Esophagus mucosa (tissue), 1 donor: ENCODE data around the gene AMIGO3. TPM values are rescaled to one million over a fixed set of nuclear protein-coding genes. Genes with fewer than 3 reads are reported as not detected.

Source experiments
- ATAC-seq: fragments of 200-7000 bp; cut with Tn5 transposase; one replicate; pipeline ENCODE4 v1.9.1; 2020
- total RNA-seq: library from RNA; stranded (reverse); gene quantifications from one replicate; pipeline ENCODE4 v1.2.4, GENCODE V29; 2023
- donor health status: DM: yes; HTN: yes; CAD: no.

The AMIGO3 gene
- total RNA-seq, 1 donor from 2014 or later, result not detected

- no peak for ATAC-seq
These were observed 5.1 kb upstream of the AMIGO3 start for GRCh38 chr3:49724586-49724985.

- peak; percentile 88 for ATAC-seq
These were observed 4.4 kb upstream of the AMIGO3 start, which contains the start of gene GMPPB for GRCh38 chr3:49723628-49724551. Gene GMPPB, minus strand, starts transcription at chr3:49723951. Its CDS starts 225 bp downstream, at chr3:49723726.

- ATAC-seq, result peak; percentile 59
These were observed 3.8 kb upstream of the AMIGO3 start for GRCh38 chr3:49723296-49723627.

- no peak for ATAC-seq
These were observed 3.4 kb upstream of the AMIGO3 start for GRCh38 chr3:49722896-49723295.

- no peak for ATAC-seq
These were observed 2.7 kb upstream of the AMIGO3 start for GRCh38 chr3:49721896-49722781.

- no peak for ATAC-seq
These were observed 2.1 kb upstream of the AMIGO3 start for GRCh38 chr3:49721596-49721895.

GRCh38 chr3:49720855-49721595 lies 1.5 kb upstream of the AMIGO3 start:
- no peak for ATAC-seq

GRCh38 chr3:49718858-49719213 lies 648 bp downstream of the AMIGO3 start:
- ATAC-seq, result no peak

- peak; percentile 66 for ATAC-seq
These were observed 1.3 kb downstream of the AMIGO3 start for GRCh38 chr3:49717959-49718857.

- ATAC-seq, result no peak
These were observed 2.1 kb downstream of the AMIGO3 start for GRCh38 chr3:49717211-49717958.

GRCh38 chr3:49716691-49717210 lies 2.7 kb downstream of the AMIGO3 start:
- ATAC-seq, result no peak

GRCh38 chr3:49716169-49716568 lies 3.3 kb downstream of the AMIGO3 start:
- no peak for ATAC-seq

- no peak for ATAC-seq
These were observed 3.8 kb downstream of the AMIGO3 start for GRCh38 chr3:49715611-49716121.

- ATAC-seq, result no peak
These were observed 4.5 kb downstream of the AMIGO3 start for GRCh38 chr3:49714728-49715550.

- no peak for ATAC-seq
These were observed 6.0 kb downstream of the AMIGO3 start for GRCh38 chr3:49713336-49714105.

GRCh38 chr3:49712631-49713317 lies 6.7 kb downstream of the AMIGO3 start:
- ATAC-seq, result no peak

- no peak for ATAC-seq
These were observed 7.3 kb downstream of the AMIGO3 start for GRCh38 chr3:49712166-49712565.

- ATAC-seq, result no peak
These were observed 8.0 kb downstream of the AMIGO3 start for GRCh38 chr3:49711489-49711888.
